HEK293T (cell line): ENCODE data around the gene ERBB2.
"Not testable (repeated sequence)": the region's sequence is repeated elsewhere in the genome, so short reads cannot be mapped to it uniquely, and the experiment has no call there.

Source experiments
- CTCF ChIA-PET: fragments of 350-600 bp; formaldehyde crosslinking; extraction: SDS; loops from one replicate; lab custom pipeline; 2021; ENCODE audit warnings: antibody characterized with exemption, inconsistent platforms; lab: Yijun Ruan, JAX
- POLR2A ChIA-PET: fragments of 350-600 bp; formaldehyde crosslinking; extraction: SDS; loops from one replicate; lab custom pipeline; 2020; ENCODE audit warnings: antibody characterized with exemption, inconsistent platforms; lab: Yijun Ruan, JAX
- DNase-seq: peaks from one replicate; pipeline ENCODE4 v3.0.0; 2012; ENCODE audit warnings: mixed read lengths; ENCODE audit errors: extremely low spot score
- ARNT ChIP-seq: fragments of 450-650 bp; IDR thresholded peaks from 2 replicates; pipeline ENCODE4 v1.6.1; 2017; ENCODE audit warnings: mild to moderate bottlenecking
- BHLHE40 ChIP-seq: fragments of 450-650 bp; IDR thresholded peaks from 2 replicates; pipeline ENCODE4 v1.6.1; 2016; ENCODE audit warnings: mild to moderate bottlenecking, moderate library complexity, borderline replicate concordance
- CTBP1 ChIP-seq: fragments of 450-650 bp; IDR thresholded peaks from 2 replicates; pipeline ENCODE4 v1.6.1; 2016; ENCODE audit warnings: borderline replicate concordance
- ELF4 ChIP-seq: fragments of 450-650 bp; IDR thresholded peaks from 2 replicates; pipeline ENCODE4 v1.6.1; 2017; ENCODE audit warnings: antibody characterized with exemption
- FOXA1 ChIP-seq: fragments of 450-650 bp; IDR thresholded peaks from 2 replicates; pipeline ENCODE4 v1.6.1; 2016; ENCODE audit warnings: mild to moderate bottlenecking
- FOXK2 ChIP-seq: fragments of 450-650 bp; IDR thresholded peaks from 2 replicates; pipeline ENCODE4 v1.6.1; 2016; ENCODE audit warnings: mild to moderate bottlenecking
- FOXM1 ChIP-seq: fragments of 450-650 bp; IDR thresholded peaks from 2 replicates; pipeline ENCODE4 v1.6.1; 2017; ENCODE audit warnings: mild to moderate bottlenecking, borderline replicate concordance
- HDGF ChIP-seq: fragments of 450-650 bp; IDR thresholded peaks from 2 replicates; pipeline ENCODE4 v1.6.1; 2017; ENCODE audit warnings: antibody characterized with exemption, borderline replicate concordance
- L3MBTL2 ChIP-seq: fragments of 450-650 bp; conservative IDR thresholded peaks from 2 replicates; pipeline ENCODE4 v1.6.1; 2016; ENCODE audit warnings: mild to moderate bottlenecking
- LEF1 ChIP-seq: fragments of 450-650 bp; IDR thresholded peaks from 2 replicates; pipeline ENCODE4 v1.6.1; 2017; ENCODE audit warnings: mild to moderate bottlenecking, borderline replicate concordance
- NFRKB ChIP-seq: fragments of 450-650 bp; IDR thresholded peaks from 2 replicates; pipeline ENCODE4 v1.6.1; 2016; ENCODE audit warnings: mild to moderate bottlenecking, moderate library complexity
- PKNOX1 ChIP-seq: fragments of 450-650 bp; IDR thresholded peaks from 2 replicates; pipeline ENCODE4 v1.6.1; 2016
- SP1 ChIP-seq: fragments of 450-650 bp; IDR thresholded peaks from 2 replicates; pipeline ENCODE4 v1.6.1; 2017
- SUZ12 ChIP-seq: fragments of 450-650 bp; IDR thresholded peaks from 2 replicates; pipeline ENCODE4 v1.6.1; 2016; ENCODE audit warnings: mild to moderate bottlenecking
- TARDBP ChIP-seq: fragments of 450-650 bp; IDR thresholded peaks from 2 replicates; pipeline ENCODE4 v1.6.1; 2016
- ZNF384 ChIP-seq: fragments of 450-650 bp; IDR thresholded peaks from 2 replicates; pipeline ENCODE4 v1.6.1; 2016

ERBB2 gene

GRCh38 chr17:39744075-39744835 is 44.4 kb downstream of the ERBB2 start:
- POLR2A ChIA-PET: interaction anchor here (1.1 to 1.5 kb wide), 4 partner anchors 9 to 283 kb away, joined by 3 to 5 read pairs (median 4); partner anchors contain the start of genes CDK12 and PGAP3
- no peak for TF ChIP-seq ELF4
- TF ChIP-seq BHLHE40: no peak
- no peak for TF ChIP-seq SUZ12
- CTCF ChIA-PET: no interaction called here
- no peak for DNase-seq

- TF ChIP-seq NFRKB (no peak), TARDBP (no peak), FOXK2 (no peak), FOXM1 (no peak), HDGF (no peak), FOXA1 (no peak), PKNOX1 (no peak), BHLHE40 (no peak), SUZ12 (no peak)
- DNase-seq: no peak
- POLR2A ChIA-PET: interaction anchor here (1.1 to 1.5 kb wide), 3 partner anchors 8 to 57 kb away, joined by 3 to 4 read pairs (median 3); partner anchors contain the start of gene PGAP3
- CTCF ChIA-PET: no interaction called here
These were observed 45.0 kb downstream of the ERBB2 start for GRCh38 chr17:39744836-39745215.

GRCh38 chr17:39745335-39746144 is 45.7 kb downstream of the ERBB2 start:
- DNase-seq: no peak
- POLR2A ChIA-PET: no interaction called here
- TF ChIP-seq FOXM1: no peak
- no peak for TF ChIP-seq FOXK2
- no peak for TF ChIP-seq ZNF384
- TF ChIP-seq ARNT: no peak
- TF ChIP-seq LEF1: no peak
- no peak for TF ChIP-seq NFRKB
- TF ChIP-seq CTBP1: no peak
- TF ChIP-seq BHLHE40: no peak
- CTCF ChIA-PET: no interaction called here

- TF ChIP-seq ARNT: no peak
- TF ChIP-seq ELF4: no peak
- no peak for TF ChIP-seq ZNF384
- TF ChIP-seq CTBP1: no peak
- TF ChIP-seq BHLHE40: no peak
- no peak for TF ChIP-seq FOXM1
- no peak for TF ChIP-seq L3MBTL2
- no peak for TF ChIP-seq SP1
- no peak for TF ChIP-seq PKNOX1
- no peak for TF ChIP-seq FOXK2
- no peak for TF ChIP-seq HDGF
- TF ChIP-seq LEF1: no peak
- TF ChIP-seq FOXA1: no peak
- TF ChIP-seq TARDBP: no peak
- no peak for DNase-seq
- ChIA-PET POLR2A (no interaction called here), CTCF (interaction anchor here (0.6 kb wide), 1 partner anchor 939 kb away, joined by 3 read pairs; no protein-coding TSS in a partner anchor)
These were observed 46.2 kb downstream of the ERBB2 start for GRCh38 chr17:39746145-39746461.

- no peak for DNase-seq
- no peak for TF ChIP-seq PKNOX1
- TF ChIP-seq SP1: no peak
- TF ChIP-seq BHLHE40: no peak
- no peak for TF ChIP-seq ELF4
- TF ChIP-seq FOXM1: no peak
- no peak for TF ChIP-seq HDGF
- no peak for TF ChIP-seq ZNF384
- no peak for TF ChIP-seq TARDBP
- TF ChIP-seq NFRKB: no peak
- TF ChIP-seq FOXK2: no peak
- TF ChIP-seq LEF1: no peak
- no peak for TF ChIP-seq L3MBTL2
- TF ChIP-seq ARNT: no peak
- ChIA-PET CTCF (no interaction called here), POLR2A (interaction anchor here (1.1 kb wide), 1 partner anchor 18 kb away, joined by 3 read pairs; the partner anchor contains the start of gene MIEN1)
These were observed 47.9 kb downstream of the ERBB2 start for GRCh38 chr17:39747745-39748144.

GRCh38 chr17:39748444-39749034 is 48.7 kb downstream of the ERBB2 start:
- POLR2A ChIA-PET, DNase-seq, CTCF ChIA-PET: not testable (repeated sequence)
